GM12878 (cell line): Measurements from ENCODE around the gene ADAM23. TPM values are rescaled to one million over a fixed set of nuclear protein-coding genes. Genes with fewer than 3 reads are reported as not detected.

ENCODE experiments used
- ATF7 ChIP-seq: fragments of 450-650 bp; IDR thresholded peaks from 2 replicates; pipeline ENCODE4 v1.6.1; 2016; ENCODE audit warnings: low read depth, mild to moderate bottlenecking
- BCL3 ChIP-seq: IDR thresholded peaks from 2 replicates; pipeline ENCODE4 v1.6.1; 2011; ENCODE audit warnings: borderline replicate concordance, low read depth, mild to moderate bottlenecking, moderate library complexity, low read length; ENCODE audit not compliant: insufficient read depth, poor library complexity, severe bottlenecking
- CBFB ChIP-seq: IDR thresholded peaks from 2 replicates; pipeline ENCODE4 v1.6.1; 2016; ENCODE audit warnings: antibody characterized with exemption, low read depth
- EZH2 ChIP-seq: IDR thresholded peaks from 2 replicates; pipeline ENCODE4 v1.6.1; 2012; ENCODE audit warnings: low read depth, mild to moderate bottlenecking, control low read depth, inconsistent platforms, low read length, borderline replicate concordance; ENCODE audit not compliant: control insufficient read depth
- IKZF2 ChIP-seq, 2 experiments: fragments of 450-650 bp; IDR thresholded peaks; 2 replicates each; pipeline ENCODE4 v1.6.1; 2017; ENCODE audit warnings: mild to moderate bottlenecking in 2 of 2, moderate library complexity in 2 of 2
- MTA3 ChIP-seq: IDR thresholded peaks from 2 replicates; pipeline ENCODE4 v1.6.1; 2012; ENCODE audit warnings: low read length, inconsistent platforms, borderline replicate concordance
- NFXL1 ChIP-seq: fragments of 450-650 bp; IDR thresholded peaks from 2 replicates; pipeline ENCODE4 v1.6.1; 2017; ENCODE audit warnings: antibody characterized with exemption, mild to moderate bottlenecking, borderline replicate concordance
- NR2F1 ChIP-seq: fragments of 450-650 bp; conservative IDR thresholded peaks from 2 replicates; pipeline ENCODE4 v1.6.1; 2017; ENCODE audit warnings: mild to moderate bottlenecking
- PRDM15 ChIP-seq: fragments of 450-650 bp; formaldehyde crosslinking; IDR thresholded peaks from 2 replicates; pipeline ENCODE4 v1.4.0; 2020; ENCODE audit warnings: mild to moderate bottlenecking, moderate library complexity
- SMAD1 ChIP-seq: fragments of 450-650 bp; IDR thresholded peaks from 2 replicates; pipeline ENCODE4 v1.6.1; 2018; ENCODE audit warnings: mild to moderate bottlenecking, low read depth; ENCODE audit not compliant: partially characterized antibody
- STAT3 ChIP-seq: IDR thresholded peaks from 2 replicates; pipeline ENCODE4 v1.6.1; 2011; ENCODE audit warnings: low read depth, low read length, improper control_type of control experiment
- SUPT20H ChIP-seq: IDR thresholded peaks from 2 replicates; pipeline ENCODE4 v1.6.1; 2011; ENCODE audit warnings: low read depth, mild to moderate bottlenecking, low read length, moderate library complexity, borderline replicate concordance; ENCODE audit not compliant: control insufficient read depth
- TARDBP ChIP-seq: IDR thresholded peaks from 2 replicates; pipeline ENCODE4 v1.6.1; 2016; ENCODE audit warnings: borderline replicate concordance
- ZNF217 ChIP-seq: fragments of 450-650 bp; IDR thresholded peaks from 2 replicates; pipeline ENCODE4 v1.6.1; 2017; ENCODE audit warnings: antibody characterized with exemption, mild to moderate bottlenecking
- polyA plus RNA-seq, 11 experiments: library from polyadenylated mRNA; depleted of rRNA in 4 of 11; unstranded in 6 of 11; stranded (reverse) in 5 of 11; fragments of >200 nt; fragmentation: Nextera tagmentation in 4 of 11; fragmentation: Illumina TruSeq in 1 of 11; extraction: Ambion mirVana in 4 of 11; extraction: Trizol in 1 of 11; gene quantifications; 1 replicate in 1 of 11; 2 replicates in 10 of 11; pipeline versions ENCODE4 v1.2.1 to v1.2.3, GENCODE V29; 2011 to 2016; ENCODE audit warnings: inconsistent platforms in 2 of 11, missing spikeins in 2 of 11, low read depth in 1 of 11
- total RNA-seq, 4 experiments: library from RNA; depleted of rRNA in 3 of 4; stranded (reverse); fragments of >200 nt in 3 of 4; fragmentation: Illumina TruSeq in 1 of 4; extraction: Trizol in 1 of 4; gene quantifications; 2 replicates each; pipeline versions ENCODE4 v1.2.1 to v1.2.3, GENCODE V29; 2013 to 2021
- TF ChIP-seq, protein P1 (sequence below): IDR thresholded peaks from 2 replicates; pipeline ENCODE4 v1.6.1; 2011; ENCODE audit warnings: borderline replicate concordance, low read depth, mild to moderate bottlenecking, moderate library complexity, mixed read lengths, low read length; ENCODE audit not compliant: insufficient read depth; ENCODE audit errors: extremely low read length

ADAM23 gene
- total and polyA plus RNA-seq, 10 of the 15 experiments (the other 5 are each of a cell fraction or from before 2014, with no cell fraction given): 5.7 to 41.8 (median 15.6) TPM

GRCh38 chr2:206616151-206616550 lies 172.8 kb downstream of the ADAM23 start (continued):
- no peak for TF ChIP-seq SMAD1
- no peak for TF ChIP-seq EZH2
- TF ChIP-seq ZNF217: no peak
- TF ChIP-seq SUPT20H: no peak
- TF ChIP-seq IKZF2 (IDR thresholded peaks at IDR 0.05): no peak
- TF ChIP-seq ATF7: no peak
- no peak for TF ChIP-seq NR2F1
- no peak for TF ChIP-seq NFXL1
- no peak for TF ChIP-seq BCL3
- no peak for TF ChIP-seq TARDBP
- TF ChIP-seq CBFB: no peak
- no peak for TF ChIP-seq PRDM15 (CRISPR knock-in tag)
- TF ChIP-seq, protein P1, sequence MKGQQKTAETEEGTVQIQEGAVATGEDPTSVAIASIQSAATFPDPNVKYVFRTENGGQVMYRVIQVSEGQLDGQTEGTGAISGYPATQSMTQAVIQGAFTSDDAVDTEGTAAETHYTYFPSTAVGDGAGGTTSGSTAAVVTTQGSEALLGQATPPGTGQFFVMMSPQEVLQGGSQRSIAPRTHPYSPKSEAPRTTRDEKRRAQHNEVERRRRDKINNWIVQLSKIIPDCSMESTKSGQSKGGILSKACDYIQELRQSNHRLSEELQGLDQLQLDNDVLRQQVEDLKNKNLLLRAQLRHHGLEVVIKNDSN: no peak
- TF ChIP-seq STAT3: no peak
- no peak for TF ChIP-seq MTA3
